ENCODE data around the gene TOPORS. TPM values are rescaled to one million over a fixed set of nuclear protein-coding genes. Genes with fewer than 3 reads are reported as not detected.

Gene TOPORS
- total and polyA plus RNA-seq, 8 donors, result 3.0 to 9.0 (median 4.8) TPM

GRCh38 chr9:32574858-32575257 lies 22.5 kb upstream of the TOPORS start:
- TF ChIP-seq, protein P1, sequence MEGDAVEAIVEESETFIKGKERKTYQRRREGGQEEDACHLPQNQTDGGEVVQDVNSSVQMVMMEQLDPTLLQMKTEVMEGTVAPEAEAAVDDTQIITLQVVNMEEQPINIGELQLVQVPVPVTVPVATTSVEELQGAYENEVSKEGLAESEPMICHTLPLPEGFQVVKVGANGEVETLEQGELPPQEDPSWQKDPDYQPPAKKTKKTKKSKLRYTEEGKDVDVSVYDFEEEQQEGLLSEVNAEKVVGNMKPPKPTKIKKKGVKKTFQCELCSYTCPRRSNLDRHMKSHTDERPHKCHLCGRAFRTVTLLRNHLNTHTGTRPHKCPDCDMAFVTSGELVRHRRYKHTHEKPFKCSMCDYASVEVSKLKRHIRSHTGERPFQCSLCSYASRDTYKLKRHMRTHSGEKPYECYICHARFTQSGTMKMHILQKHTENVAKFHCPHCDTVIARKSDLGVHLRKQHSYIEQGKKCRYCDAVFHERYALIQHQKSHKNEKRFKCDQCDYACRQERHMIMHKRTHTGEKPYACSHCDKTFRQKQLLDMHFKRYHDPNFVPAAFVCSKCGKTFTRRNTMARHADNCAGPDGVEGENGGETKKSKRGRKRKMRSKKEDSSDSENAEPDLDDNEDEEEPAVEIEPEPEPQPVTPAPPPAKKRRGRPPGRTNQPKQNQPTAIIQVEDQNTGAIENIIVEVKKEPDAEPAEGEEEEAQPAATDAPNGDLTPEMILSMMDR (IDR thresholded peaks at IDR 0.05), result no peak
- Histone ChIP-seq H3K4me1 (peaks cover 0 to 21% (median 11%) of the 10 kb centered on the region in 3 donors), H3K9me3 (no peaks in the 10 kb centered on the region), H3K36me3 (no peaks in the 10 kb centered on the region), H3K4me3 (no peak overlapping the region), H3K27ac (no peak overlapping the region), H3K27me3 (no peaks in the 10 kb centered on the region)
- intact Hi-C loops (cut with DNase I), result loop anchor here in 2 of 3 donors (5.0 to 10.0 kb wide), 4 partner anchors 133 to 198 kb away; partner anchors contain the start of gene ACO1 (in 1 of the 2)
- 25 to 32% methylated on average over 1 of the region's 1 CpG for WGBS, 2 donors
- DNase-seq, result no peak
- FAIRE-seq, result no peak
- no peak for ATAC-seq

DNA sequence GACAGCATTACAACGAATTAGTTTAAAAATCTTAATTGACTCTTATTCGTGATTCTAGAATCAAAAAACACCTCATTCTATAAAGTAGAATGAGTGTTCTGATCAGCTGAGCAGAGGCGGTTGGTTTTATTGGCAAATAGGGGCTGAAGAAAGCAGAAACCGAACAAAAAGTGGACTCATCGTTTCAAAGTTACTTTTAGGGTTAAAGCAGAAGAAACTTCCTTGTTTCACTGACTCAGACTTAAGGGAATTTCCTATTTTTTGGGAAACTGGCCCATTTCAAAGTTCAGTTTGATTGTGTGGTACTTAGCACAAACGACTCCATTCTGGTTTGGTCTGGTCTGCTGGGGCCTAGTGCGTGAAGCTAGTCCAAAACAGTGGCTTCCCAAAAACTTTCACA lies 21.4 kb upstream of the TOPORS start:
- WGBS, 2 donors, result 76 to 86% methylated on average over 7 of the region's 7 CpGs
- H3K4me1 ChIP-seq, result peaks cover 0 to 21% (median 11%) of the 10 kb centered on the region in 3 donors
- H3K9me3 ChIP-seq, result no peaks in the 10 kb centered on the region
- no peaks in the 10 kb centered on the region for H3K36me3 ChIP-seq
- no peak for FAIRE-seq
- DNase-seq, result no peak
- peak overlapping the region in 2 of 4 donors; percentile 83 to 87 for H3K27ac ChIP-seq
- H3K4me3 ChIP-seq, result peak overlapping the region in 2 of 4 donors; percentile 79 to 87
- TF ChIP-seq, protein P1 (IDR thresholded peaks at IDR 0.05), result no peak
- H3K27me3 ChIP-seq, result no peaks in the 10 kb centered on the region
- no peak for ATAC-seq
- intact Hi-C loops (cut with DNase I), result loop anchor here in 2 of 3 donors (5.0 to 10.0 kb wide), 2 partner anchors 132 to 139 kb away; no protein-coding TSS in a partner anchor

GRCh38 chr9:32572900-32573523 lies 20.6 kb upstream of the TOPORS start, which contains the start of gene NDUFB6:
NDUFB6 (minus strand) TSS chr9:32573159; CDS start chr9:32573060, 99 bp downstream.
- Histone ChIP-seq H3K36me3 (no peaks in the 10 kb centered on the region), H3K4me3 (peak within 1 kb of the TSS; percentile 45 to 87 (median 78)), H3K4me1 (peaks cover 0 to 21% (median 11%) of the 10 kb centered on the region in 3 donors), H3K27me3 (no peaks in the 10 kb centered on the region), H3K9me3 (no peaks in the 10 kb centered on the region), H3K27ac (peak within 1 kb of the TSS; percentile 53 to 87 (median 84))
- DNase-seq (peak; percentile 87 to 96 (median 92)), ATAC-seq (peak; percentile 98 to 100 (median 100)), FAIRE-seq (peak; percentile 49)
- 0% methylated on average over 35 to 36 of the region's 36 CpGs for WGBS, 2 donors
- TF ChIP-seq, protein P1 (IDR thresholded peaks at IDR 0.05), result no peak
- intact Hi-C loops (cut with DNase I), result loop anchor here in 2 of 3 donors (5.0 to 10.0 kb wide), 2 partner anchors 131 to 138 kb away; no protein-coding TSS in a partner anchor

DNA sequence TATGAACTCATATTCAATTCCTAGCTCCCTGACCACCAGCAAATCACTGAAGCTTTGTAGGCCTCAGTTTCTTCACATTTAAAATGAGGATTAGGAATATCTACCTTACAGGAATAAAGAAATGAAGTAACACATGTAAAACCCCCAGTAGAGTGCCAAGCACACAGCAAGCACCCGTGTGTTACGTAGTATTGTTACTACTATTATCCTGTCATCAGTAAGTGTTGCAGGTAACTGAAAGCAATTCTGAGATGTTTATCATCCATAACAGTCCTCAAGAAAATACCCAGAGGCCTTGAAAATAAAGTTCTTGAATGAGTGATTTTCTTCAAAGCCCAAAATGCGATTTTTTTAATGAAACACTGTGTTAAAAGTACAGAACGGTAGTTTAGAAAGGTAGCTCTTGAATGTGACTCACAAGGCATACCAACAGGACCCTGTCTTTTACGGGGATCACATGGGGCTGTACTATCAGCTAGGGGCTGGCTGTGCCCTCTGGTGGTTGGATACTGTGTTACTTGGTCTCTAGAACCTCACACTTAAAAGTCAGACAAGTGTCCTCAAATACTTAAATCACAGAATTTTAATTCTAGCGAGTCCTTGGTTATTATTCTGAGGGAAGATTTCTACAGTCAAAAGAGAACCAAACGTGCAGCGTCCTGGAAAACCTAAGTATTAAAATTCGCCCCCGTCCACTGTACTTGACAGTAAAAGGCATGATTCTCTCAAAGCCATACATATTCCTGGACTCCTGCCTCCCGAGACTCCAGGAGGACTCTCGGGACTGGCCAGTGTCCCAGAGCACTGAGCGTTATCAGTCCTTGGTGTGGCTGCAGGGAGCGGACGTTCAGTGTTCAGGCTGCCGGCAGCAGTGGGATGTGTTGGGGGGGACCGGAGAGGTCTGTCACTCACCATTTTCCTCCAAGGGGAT lies 19.8 kb upstream of the TOPORS start:
- H3K9me3 ChIP-seq, result no peaks in the 10 kb centered on the region
- H3K36me3 ChIP-seq, result peaks cover 0 to 4% (median 0%) of the 10 kb centered on the region in 3 donors
- ATAC-seq (peak; percentile 77 to 95 (median 87)), FAIRE-seq (peak; percentile 13), DNase-seq (peak in 5 of 6 donors; percentile 18 to 60 (median 46))
- 1 to 2% methylated on average over 17 of the region's 17 CpGs for WGBS, 2 donors
- H3K4me3 ChIP-seq, result peak overlapping the region; percentile 45 to 87 (median 78)
- H3K27me3 ChIP-seq, result no peaks in the 10 kb centered on the region
- peaks cover 0 to 21% (median 11%) of the 10 kb centered on the region in 3 donors for H3K4me1 ChIP-seq
- peak overlapping the region; percentile 53 to 87 (median 84) for H3K27ac ChIP-seq
- TF ChIP-seq, protein P1 (IDR thresholded peaks at IDR 0.05), result peak; percentile 23 to 45 (median 34)
- intact Hi-C loops (cut with DNase I), result loop anchor here in 2 of 3 donors (5.0 to 10.0 kb wide), 2 partner anchors 130 to 137 kb away; no protein-coding TSS in a partner anchor

Measured in pancreas (tissue), 10 donors.